Mesenchymal stem cell (in vitro differentiated cells and primary cell): ENCODE measurements around the gene CCND1.
A peak's percentile ranks its signal among the peaks of the same experiment; 100 is the strongest.

Experiments used
- DNase-seq: peaks from one replicate; pipeline ENCODE4 v3.0.0-alpha.2; 2013
- H2AFZ ChIP-seq: one replicate; pipeline ENCODE4 v1.6.1; 2013; ENCODE audit warnings: low read depth, mild to moderate bottlenecking, control low read depth, inconsistent platforms, low read length, moderate library complexity
- H2AK5ac ChIP-seq: 2 replicates; pipeline ENCODE4 v1.6.1; 2013; ENCODE audit warnings: low read length, moderate library complexity, mild to moderate bottlenecking, inconsistent platforms; ENCODE audit not compliant: severe bottlenecking
- H2BK120ac ChIP-seq: one replicate; pipeline ENCODE4 v1.6.1; 2013; ENCODE audit warnings: low read depth, mild to moderate bottlenecking, inconsistent platforms, low read length, moderate library complexity
- H2BK12ac ChIP-seq, 2 experiments: one replicate each; pipeline ENCODE4 v1.6.1; 2013; ENCODE audit warnings: inconsistent platforms in 2 of 2, low read length in 2 of 2, mild to moderate bottlenecking in 2 of 2, moderate library complexity in 2 of 2, control low read depth in 1 of 2
- H2BK15ac ChIP-seq: one replicate; pipeline ENCODE4 v1.6.1; 2013; ENCODE audit warnings: mild to moderate bottlenecking, low read depth, inconsistent platforms; ENCODE audit not compliant: poor library complexity, severe bottlenecking
- H2BK5ac ChIP-seq: 2 replicates; pipeline ENCODE4 v1.6.1; 2013; ENCODE audit warnings: low read depth, mild to moderate bottlenecking, low read length, control low read depth, inconsistent platforms; ENCODE audit not compliant: poor library complexity, severe bottlenecking
- H3K14ac ChIP-seq, 2 experiments: one replicate each; pipeline ENCODE4 v1.6.1; 2013; ENCODE audit warnings: inconsistent platforms in 2 of 2, low read length in 2 of 2, control low read depth in 1 of 2, mild to moderate bottlenecking in 1 of 2, moderate library complexity in 1 of 2
- H3K18ac ChIP-seq, 2 experiments: one replicate each; pipeline ENCODE4 v1.6.1; 2013; ENCODE audit warnings: inconsistent platforms in 2 of 2, low read length in 2 of 2, control low read depth in 1 of 2, low read depth in 1 of 2, mild to moderate bottlenecking in 1 of 2
- H3K23ac ChIP-seq, 2 experiments: one replicate each; pipeline ENCODE4 v1.6.1; 2013; ENCODE audit warnings: inconsistent platforms in 2 of 2, low read length in 2 of 2, mild to moderate bottlenecking in 2 of 2, moderate library complexity in 2 of 2, control low read depth in 1 of 2
- H3K27ac ChIP-seq: 2 replicates; pipeline ENCODE4 v1.5.1; 2013; ENCODE audit warnings: mild to moderate bottlenecking, moderate library complexity, low read length, control low read depth, inconsistent platforms; ENCODE audit not compliant: poor library complexity, severe bottlenecking
- H3K27me3 ChIP-seq, 2 experiments: 2 replicates each; pipeline versions ENCODE4 v1.6.1 to v1.7.0; 2013; ENCODE audit warnings: low read length in 2 of 2, mild to moderate bottlenecking in 2 of 2, moderate library complexity in 2 of 2, control low read depth in 1 of 2, inconsistent platforms in 1 of 2; ENCODE audit not compliant: control insufficient read depth in 1 of 2, insufficient read depth in 1 of 2
- H3K36me3 ChIP-seq, 2 experiments: 2 replicates each; pipeline versions ENCODE4 v1.6.1 to v1.7.0; 2013; ENCODE audit warnings: low read length in 2 of 2, control low read depth in 1 of 2, inconsistent platforms in 1 of 2, low read depth in 1 of 2, mild to moderate bottlenecking in 1 of 2; ENCODE audit not compliant: insufficient read depth in 2 of 2, control insufficient read depth in 1 of 2
- H3K4ac ChIP-seq, 2 experiments: one replicate each; pipeline ENCODE4 v1.6.1; 2013; ENCODE audit warnings: inconsistent platforms in 2 of 2, low read length in 2 of 2, mild to moderate bottlenecking in 2 of 2, moderate library complexity in 2 of 2, control low read depth in 1 of 2, low read depth in 1 of 2
- H3K4me1 ChIP-seq: 2 replicates; pipeline ENCODE4 v1.6.1; 2013; ENCODE audit warnings: low read depth, low read length, control low read depth; ENCODE audit not compliant: control insufficient read depth, insufficient read depth
- H3K4me2 ChIP-seq: 2 replicates; pipeline ENCODE4 v1.6.1; 2013; ENCODE audit warnings: low read length, mild to moderate bottlenecking, inconsistent platforms; ENCODE audit not compliant: poor library complexity, severe bottlenecking
- H3K4me3 ChIP-seq, 2 experiments: 2 replicates each; pipeline versions ENCODE4 v1.5.1 to v1.7.0; 2013; ENCODE audit warnings: low read length in 2 of 2, mild to moderate bottlenecking in 2 of 2, control low read depth in 1 of 2, low read depth in 1 of 2; ENCODE audit not compliant: insufficient read depth in 1 of 2
- H3K79me1 ChIP-seq: replicated peaks from 2 replicates; pipeline ENCODE4 v1.6.1; 2013; ENCODE audit warnings: mild to moderate bottlenecking, control low read depth, low read length, inconsistent platforms; ENCODE audit not compliant: poor library complexity, severe bottlenecking
- H3K9ac ChIP-seq: 2 replicates; pipeline ENCODE4 v1.7.0; 2013; ENCODE audit warnings: mild to moderate bottlenecking, low read length, moderate library complexity
- H3K9me3 ChIP-seq: 2 replicates; pipeline ENCODE4 v1.7.0; 2013; ENCODE audit warnings: mild to moderate bottlenecking, low read length; ENCODE audit not compliant: control insufficient read depth
- H4K8ac ChIP-seq: one replicate; pipeline ENCODE4 v1.6.1; 2013; ENCODE audit warnings: inconsistent platforms, mild to moderate bottlenecking, low read length, moderate library complexity
- H4K91ac ChIP-seq: one replicate; pipeline ENCODE4 v1.6.1; 2013; ENCODE audit warnings: mild to moderate bottlenecking, low read length, inconsistent platforms
- WGBS: methylation state at CpG from one replicate; pipeline ENCODE4 v1.1.7; 2013; ENCODE audit warnings: mixed read lengths; 5-methylcytosine and 5-hydroxymethylcytosine counted together

The CCND1 gene

GRCh38 chr11:69666752-69667536 lies 26.0 kb downstream of the CCND1 start:
- no peak overlapping the region for H2AFZ ChIP-seq

GRCh38 chr11:69667619-69668604 lies 27.0 kb downstream of the CCND1 start:
- H3K4me3 ChIP-seq = no peak overlapping the region
- no peak overlapping the region for H3K23ac ChIP-seq
- H3K18ac ChIP-seq = no peak overlapping the region
- no peak overlapping the region for H2BK120ac ChIP-seq
- H4K8ac ChIP-seq = no peak overlapping the region
- H2BK15ac ChIP-seq = no peak overlapping the region
- no peak overlapping the region for H4K91ac ChIP-seq
- H3K36me3 ChIP-seq = peaks cover 63 to 85% of the 10 kb centered on the region in 2 experiments
- H2AFZ ChIP-seq = no peak overlapping the region
- no peaks in the 10 kb centered on the region for H3K9me3 ChIP-seq
- no peak overlapping the region for H3K27ac ChIP-seq
- H3K4me2 ChIP-seq = no peak overlapping the region
- no peak overlapping the region for H2AK5ac ChIP-seq
- no peak overlapping the region for H3K4ac ChIP-seq
- no peaks in the 10 kb centered on the region for H3K27me3 ChIP-seq
- H3K14ac ChIP-seq = no peak overlapping the region
- DNase-seq = no peak
- no peak overlapping the region for H3K9ac ChIP-seq
- H3K4me1 ChIP-seq = peaks cover 4% of the 10 kb centered on the region
- H3K79me1 ChIP-seq = peaks cover 37% of the 10 kb centered on the region
- WGBS = 95% methylated on average over 26 of the region's 26 CpGs
- no peak overlapping the region for H2BK12ac ChIP-seq
- H2BK5ac ChIP-seq = no peak overlapping the region

More at GRCh38 chr11:69666752-69667536, 26.0 kb downstream of the CCND1 start:
- H3K9me3 ChIP-seq = no peaks in the 10 kb centered on the region
- no peak overlapping the region for H3K18ac ChIP-seq
- no peak for DNase-seq
- H2BK120ac ChIP-seq = no peak overlapping the region
- no peaks in the 10 kb centered on the region for H3K27me3 ChIP-seq
- no peak overlapping the region for H2BK15ac ChIP-seq
- H2BK12ac ChIP-seq = no peak overlapping the region
- H3K14ac ChIP-seq = no peak overlapping the region
- peak overlapping the region; percentile 56 for H4K91ac ChIP-seq
- H3K79me1 ChIP-seq = peaks cover 30% of the 10 kb centered on the region
- no peak overlapping the region for H3K4me3 ChIP-seq
- no peak overlapping the region for H3K4ac ChIP-seq
- H3K4me1 ChIP-seq = peaks cover 6% of the 10 kb centered on the region
- H3K27ac ChIP-seq = no peak overlapping the region
- WGBS = 95% methylated on average over 32 of the region's 33 CpGs
- H2BK5ac ChIP-seq = no peak overlapping the region
- H3K9ac ChIP-seq = no peak overlapping the region
- H4K8ac ChIP-seq = no peak overlapping the region
- no peak overlapping the region for H2AK5ac ChIP-seq
- no peak overlapping the region for H3K4me2 ChIP-seq
- H3K23ac ChIP-seq = no peak overlapping the region
- H3K36me3 ChIP-seq = peaks cover 67 to 79% of the 10 kb centered on the region in 2 experiments

- Histone ChIP-seq H3K23ac (no peak overlapping the region), H3K9ac (peak overlapping the region; percentile 80), H3K14ac (no peak overlapping the region), H2BK15ac (no peak overlapping the region), H3K4ac (no peak overlapping the region), H3K36me3 (peaks cover 50 to 75% of the 10 kb centered on the region in 2 experiments), H2BK12ac (no peak overlapping the region), H3K79me1 (peaks cover 42% of the 10 kb centered on the region), H4K8ac (no peak overlapping the region), H3K4me1 (peaks cover 13% of the 10 kb centered on the region), H2AK5ac (no peak overlapping the region), H3K4me3 (no peak overlapping the region), H2AFZ (no peak overlapping the region), H3K18ac (no peak overlapping the region), H3K9me3 (no peaks in the 10 kb centered on the region), H3K27me3 (no peaks in the 10 kb centered on the region), H2BK5ac (no peak overlapping the region), H4K91ac (no peak overlapping the region), H3K4me2 (peak overlapping the region; percentile 4), H2BK120ac (no peak overlapping the region), H3K27ac (no peak overlapping the region)
- 94% methylated on average over 19 of the region's 19 CpGs for whole genome bisulfite sequencing
- DNase-seq = no peak
Measured at GRCh38 chr11:69669486-69669885, 28.5 kb downstream of the CCND1 start.
